Raji (cell line): Measurements from ENCODE around the gene APOL6.
A peak's percentile ranks its signal among the peaks of the same experiment; 100 is the strongest.

Source experiments
- POLR2A ChIP-seq: IDR thresholded peaks from 2 replicates; pipeline ENCODE4 v1.6.1; 2011; ENCODE audit warnings: low read depth, low read length, control low read depth; ENCODE audit not compliant: insufficient read depth

The APOL6 gene, protein sequence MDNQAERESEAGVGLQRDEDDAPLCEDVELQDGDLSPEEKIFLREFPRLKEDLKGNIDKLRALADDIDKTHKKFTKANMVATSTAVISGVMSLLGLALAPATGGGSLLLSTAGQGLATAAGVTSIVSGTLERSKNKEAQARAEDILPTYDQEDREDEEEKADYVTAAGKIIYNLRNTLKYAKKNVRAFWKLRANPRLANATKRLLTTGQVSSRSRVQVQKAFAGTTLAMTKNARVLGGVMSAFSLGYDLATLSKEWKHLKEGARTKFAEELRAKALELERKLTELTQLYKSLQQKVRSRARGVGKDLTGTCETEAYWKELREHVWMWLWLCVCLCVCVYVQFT

DNA sequence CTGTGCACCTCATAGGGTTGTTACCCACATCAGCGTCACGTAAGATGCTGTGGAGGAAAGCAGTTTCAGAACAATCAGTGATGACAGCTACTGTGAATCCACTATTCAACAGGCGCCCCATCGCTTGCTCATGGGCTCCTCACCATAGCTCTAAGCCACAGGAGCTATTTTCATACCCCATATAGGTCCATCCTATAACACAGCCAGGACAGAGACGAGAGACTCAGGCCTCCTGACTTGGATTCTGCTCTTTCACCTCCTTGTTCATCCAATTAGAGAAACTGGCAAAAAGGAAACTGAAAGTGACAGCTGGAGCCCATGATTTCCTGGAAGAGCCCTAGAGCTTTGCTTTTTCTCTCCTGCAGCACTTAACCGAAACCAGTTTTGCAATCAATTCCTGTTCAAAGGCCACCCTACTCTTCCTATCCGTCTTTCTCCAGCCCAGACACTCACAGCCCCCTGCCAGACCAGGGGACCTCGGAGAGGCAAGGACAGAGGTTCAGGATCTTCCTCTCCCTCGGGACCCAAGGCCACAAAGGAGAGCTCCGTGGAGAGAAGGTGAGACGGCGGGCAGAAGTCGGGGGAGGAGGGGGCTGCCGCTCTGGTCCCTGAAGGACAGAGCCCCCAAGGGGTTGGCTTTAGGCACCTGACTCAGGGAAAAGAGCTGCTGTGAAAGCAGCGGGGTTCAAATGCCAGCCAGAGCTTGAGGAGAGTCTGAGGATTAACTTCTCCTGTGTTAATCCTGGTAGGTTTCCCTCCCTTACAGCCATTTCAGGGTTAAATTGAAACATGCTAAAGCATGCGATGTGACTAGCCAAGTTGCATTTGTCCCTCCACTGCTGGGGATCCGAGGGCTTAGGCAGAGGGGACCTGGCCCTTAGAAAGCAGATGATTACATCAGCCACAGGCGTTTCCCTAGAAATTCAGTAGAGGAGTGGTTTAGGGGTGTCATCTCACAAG lies at the start of gene APOL6:
Gene APOL6 (plus strand): TSS at position 381 of the 960 bp plus-strand sequence. CDS start 7,980 bp downstream, outside the sequence.
- peak; percentile 30; the same call in 1 of the 2 replicates for TF ChIP-seq POLR2A

- no peak for TF ChIP-seq POLR2A
Measured at GRCh38 chr22:35599364-35599763, 48.9 kb upstream of the APOL6 start.

- TF ChIP-seq POLR2A, result no peak
Measured at GRCh38 chr22:35600476-35600875, 47.8 kb upstream of the APOL6 start.

GRCh38 chr22:35601013-35601580 lies 47.1 kb upstream of the APOL6 start:
- no peak for TF ChIP-seq POLR2A

DNA sequence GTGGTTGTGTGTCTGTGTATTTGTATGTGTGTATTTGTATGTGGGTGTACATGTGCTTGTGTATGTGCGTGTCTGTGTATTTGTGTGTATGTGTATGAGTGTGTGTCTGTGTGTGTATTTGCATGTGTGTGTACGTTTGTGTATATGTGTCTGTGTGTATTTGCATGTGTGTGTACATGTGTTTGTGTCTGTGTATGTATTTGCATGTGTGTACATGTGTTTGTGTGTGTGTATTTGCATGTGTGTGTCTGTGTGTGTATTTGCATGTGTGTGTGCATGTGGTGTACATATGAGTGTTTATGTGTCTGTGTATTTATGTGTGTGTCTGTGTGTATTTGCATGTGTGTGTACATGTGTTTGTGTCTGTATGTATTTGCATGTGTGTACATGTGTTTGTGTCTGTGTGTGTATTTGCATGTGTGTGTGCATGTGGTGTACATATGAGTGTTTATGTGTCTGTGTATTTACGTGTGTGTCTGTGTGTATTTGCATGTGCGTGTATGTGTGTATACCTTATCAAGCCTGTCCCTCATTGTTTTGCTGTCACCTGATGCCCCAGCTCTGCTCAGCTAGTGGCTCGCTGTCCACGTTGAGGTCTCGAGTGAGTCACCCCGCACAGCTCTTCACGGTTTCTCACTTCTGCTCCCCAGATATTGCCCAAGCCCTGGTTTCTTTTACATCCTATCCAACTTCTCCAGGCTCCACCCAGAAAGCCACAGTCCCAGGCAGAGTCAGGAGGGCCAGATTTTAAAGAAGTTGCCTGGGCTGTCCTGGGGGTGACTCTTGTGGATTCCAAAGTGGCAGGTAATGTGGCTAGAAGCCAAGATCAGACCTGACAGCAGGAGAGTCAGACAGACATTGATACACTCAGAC lies 46.3 kb upstream of the APOL6 start:
- TF ChIP-seq POLR2A, result no peak

DNA sequence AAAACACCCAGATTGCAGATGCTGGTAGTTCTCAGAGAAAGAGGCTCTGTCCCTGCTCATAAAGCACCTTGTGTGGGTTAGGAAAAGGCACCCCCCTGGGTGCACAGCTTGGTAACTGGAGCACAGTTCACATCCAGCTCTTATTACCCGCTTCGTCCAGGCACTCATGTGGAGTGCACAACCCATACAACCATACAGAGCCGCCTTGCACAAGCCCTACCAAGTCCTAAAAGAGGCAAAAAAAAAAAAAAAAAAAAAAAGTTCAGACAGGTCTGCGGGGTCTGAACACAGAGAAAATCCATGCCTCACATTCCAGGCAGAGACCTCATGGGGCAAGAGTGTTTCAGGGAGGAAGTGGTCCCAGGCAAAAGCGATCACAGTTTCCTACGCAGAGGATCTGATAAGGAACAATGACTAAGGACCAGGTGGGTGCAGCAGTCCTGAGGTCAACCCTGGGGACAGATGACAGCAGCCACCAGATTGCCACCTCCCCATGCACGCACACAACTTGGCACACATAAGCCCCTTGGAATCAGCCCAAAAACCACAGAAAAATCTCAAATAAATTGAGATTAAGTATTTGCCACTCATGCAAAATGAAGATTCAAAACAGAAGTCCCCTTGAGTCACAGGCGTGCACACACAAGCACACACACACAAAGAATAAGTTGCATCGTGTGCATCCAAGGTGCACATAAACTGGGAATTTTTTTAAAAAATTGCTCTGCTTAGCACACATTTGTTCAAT lies 43.5 kb upstream of the APOL6 start:
- no peak for TF ChIP-seq POLR2A

- no peak for TF ChIP-seq POLR2A
Measured at GRCh38 chr22:35605369-35605680, 42.9 kb upstream of the APOL6 start.

DNA sequence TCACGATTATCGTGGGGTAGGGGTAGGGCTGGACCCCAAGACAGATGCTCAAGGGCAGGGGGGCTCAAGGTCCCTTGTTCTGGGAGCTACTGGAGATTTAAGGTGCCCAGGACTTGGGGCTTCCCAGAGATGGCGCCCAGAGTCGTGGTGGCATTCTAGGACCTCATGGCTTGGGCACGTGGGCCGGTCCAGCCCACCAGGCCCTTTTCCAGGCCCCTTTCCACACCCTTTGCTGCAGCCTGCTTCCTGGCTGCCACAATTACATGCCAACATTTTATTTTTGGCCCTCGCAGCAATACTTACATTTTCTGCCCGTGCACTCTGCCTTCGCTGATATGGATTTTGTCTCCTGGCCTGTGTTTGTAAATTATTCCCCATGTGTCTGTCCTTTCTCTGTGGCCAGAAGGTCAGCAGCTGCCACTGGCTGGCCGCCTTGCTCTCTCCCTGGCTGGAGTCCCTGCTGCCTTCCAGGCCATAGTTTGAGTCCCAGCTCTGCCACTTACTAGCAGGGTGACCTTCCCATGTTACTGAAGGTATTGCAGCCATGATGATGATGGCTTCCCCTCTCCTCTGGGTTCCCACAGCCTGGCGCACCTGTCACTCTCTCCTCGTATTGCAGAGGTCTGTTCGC lies 42.3 kb upstream of the APOL6 start:
- no peak for TF ChIP-seq POLR2A

DNA sequence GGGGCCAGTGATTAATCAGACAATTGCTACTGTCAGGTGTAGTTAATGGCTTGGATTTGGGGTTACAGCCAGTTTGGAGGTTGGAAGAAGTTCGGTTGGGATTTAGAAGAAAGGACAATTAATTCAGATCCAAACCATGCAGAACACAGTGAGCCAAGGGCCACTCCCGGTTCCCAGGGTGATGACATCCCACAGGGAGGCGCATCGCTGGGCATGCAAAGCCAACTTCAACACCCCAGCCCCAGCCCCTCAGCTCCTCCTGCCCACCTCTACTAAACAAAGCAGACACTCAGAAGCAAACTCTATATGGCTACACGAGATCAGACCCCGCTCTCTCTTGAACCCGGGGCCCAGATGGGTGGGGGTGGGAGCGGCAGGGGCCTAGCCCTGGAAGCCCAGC lies 41.3 kb upstream of the APOL6 start:
- TF ChIP-seq POLR2A, result no peak

DNA sequence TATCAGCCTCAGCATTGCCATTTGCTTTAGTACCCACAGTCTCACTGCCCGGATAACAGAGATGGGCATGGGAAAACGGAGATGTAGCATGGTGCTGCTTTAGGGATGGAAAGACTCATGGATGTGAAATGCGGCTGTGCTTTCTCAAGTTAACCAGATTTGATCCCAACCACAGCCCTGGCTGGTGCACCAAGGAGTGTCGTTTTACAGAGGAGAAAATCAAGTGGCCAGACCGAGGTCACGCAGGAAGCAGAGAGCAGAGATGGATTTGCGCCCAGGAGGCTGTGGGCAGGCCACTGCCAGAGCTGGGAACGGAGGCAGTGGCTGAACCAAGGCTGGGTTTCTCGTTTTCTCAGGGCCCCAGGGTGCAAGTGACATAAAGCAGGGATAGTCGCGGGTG lies 40.2 kb upstream of the APOL6 start:
- no peak for TF ChIP-seq POLR2A

- no peak for TF ChIP-seq POLR2A
Measured at GRCh38 chr22:35609261-35609660, 39.0 kb upstream of the APOL6 start.

GRCh38 chr22:35609761-35610160 lies 38.5 kb upstream of the APOL6 start:
- no peak for TF ChIP-seq POLR2A

- TF ChIP-seq POLR2A, result no peak
Measured at GRCh38 chr22:35610741-35611140, 37.5 kb upstream of the APOL6 start.
